Measurements from ENCODE around the gene KRT39. TPM values are rescaled to one million over a fixed set of nuclear protein-coding genes. Genes with fewer than 3 reads are reported as not detected.

The KRT39 gene
- total and polyA plus RNA-seq, 10 of the 15 experiments (the other 5 are each of a cell fraction or from before 2014, with no cell fraction given), result not detected

DNA sequence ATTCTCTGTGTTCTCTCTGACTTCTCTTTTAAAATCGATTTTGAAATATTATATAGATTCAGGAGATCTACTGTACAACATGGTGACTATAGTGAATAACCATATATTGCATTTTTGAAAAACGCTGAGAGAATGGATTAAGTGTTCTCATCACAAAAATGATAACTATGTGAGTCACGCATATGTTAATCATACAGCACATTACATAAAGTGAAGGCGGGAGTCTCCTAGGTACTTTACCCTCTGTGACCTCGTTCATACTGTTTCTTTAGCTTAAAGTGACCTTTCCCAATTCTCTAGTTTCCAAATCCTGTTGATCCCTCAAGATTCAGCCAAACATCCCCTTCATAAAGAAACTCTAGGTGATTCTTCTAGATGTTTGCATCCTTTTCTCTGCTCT is 36.1 kb upstream of the KRT39 start:
- no peaks in the 10 kb centered on the region for H4K20me1 ChIP-seq (ENCODE audit: control insufficient read depth, insufficient read depth)
- in situ Hi-C loops (cut with MboI) (no loop called here), intact Hi-C loops (cut with micrococcal nuclease; ENCODE audit: unreplicated experiment) (no loop called here)
- H3K4me1 ChIP-seq (ENCODE audit: control insufficient read depth, insufficient read depth, low read length), result no peaks in the 10 kb centered on the region
- no peak overlapping the region for H3K27ac ChIP-seq (ENCODE audit: control insufficient read depth, insufficient read depth)
- no peaks in the 10 kb centered on the region for H3K36me3 ChIP-seq (ENCODE audit: control insufficient read depth in 2 of 2, insufficient read depth in 2 of 2, low read length in 1 of 2)
- no peak for FAIRE-seq
- BruUV-seq (replicated peaks), result no TSS peak
- H2AFZ ChIP-seq (ENCODE audit: control insufficient read depth, low read depth, low read length), result no peak overlapping the region
- H3K4me3 ChIP-seq, result no peak overlapping the region
- H3K9me3 ChIP-seq (replicated peaks; ENCODE audit: control insufficient read depth, insufficient read depth, low read length), result no peaks in the 10 kb centered on the region
- no peak for ATAC-seq
- CTCF ChIA-PET, result no interaction called here
- POLR2A ChIA-PET, result no interaction called here
- H3K79me2 ChIP-seq (ENCODE audit: control insufficient read depth, insufficient read depth, low read length), result no peaks in the 10 kb centered on the region
- TF ChIP-seq ZNF24 (IDR thresholded peaks at IDR 0.05) (no peak), CREB1 (IDR thresholded peaks at IDR 0.05; ENCODE audit: low read depth) (no peak), NFXL1 (IDR thresholded peaks at IDR 0.05; ENCODE audit: borderline replicate concordance) (no peak), RELA (IDR thresholded peaks at IDR 0.05; ENCODE audit: borderline replicate concordance, partially characterized antibody) (no peak), E2F4 (IDR thresholded peaks at IDR 0.05; ENCODE audit: low read depth, low read length) (no peak), CHD1 (IDR thresholded peaks at IDR 0.05; ENCODE audit: low read depth, low read length) (no peak), IRF4 (IDR thresholded peaks at IDR 0.05; ENCODE audit: low read depth, low read length) (no peak), MTA3 (IDR thresholded peaks at IDR 0.05; ENCODE audit: borderline replicate concordance, low read length) (no peak), YBX1 (IDR thresholded peaks at IDR 0.05) (no peak), JUND (IDR thresholded peaks at IDR 0.05; ENCODE audit: low read depth, low read length) (no peak), POLR2AphosphoS2 (IDR thresholded peaks at IDR 0.05; ENCODE audit: low read depth, low read length) (no peak), CBFB (IDR thresholded peaks at IDR 0.05; ENCODE audit: low read depth) (no peak), SREBF1 (IDR thresholded peaks at IDR 0.05; ENCODE audit: low read length) (no peak), ZNF687 (IDR thresholded peaks at IDR 0.05) (no peak), REST (IDR thresholded peaks at IDR 0.05; ENCODE audit: low read depth, low read length) (no peak), BCL11A (IDR thresholded peaks at IDR 0.05; ENCODE audit: low read depth, low read length) (no peak)
- WGBS (ENCODE audit: insufficient coverage, insufficient replicate concordance, low lambda C conversion rate, missing lambda C conversion rate), result 36% methylated on average over 5 of the region's 5 CpGs
- H3K9ac ChIP-seq (ENCODE audit: control insufficient read depth, insufficient read depth, low read length), result no peak overlapping the region
- H3K27me3 ChIP-seq (replicated peaks in 1 of 2; ENCODE audit: control insufficient read depth in 2 of 2, insufficient read depth in 2 of 2, low read length in 1 of 2), result no peaks in the 10 kb centered on the region; a peak in 2 of 4 replicates
- RAD21 ChIA-PET (ENCODE audit: unreplicated experiment), result no interaction called here
- no peak for DNase-seq (ENCODE audit: low read depth, low spot score)
- SMC1A ChIA-PET (ENCODE audit: uncharacterized antibody, unreplicated experiment), result no interaction called here
- no peak overlapping the region for H3K4me2 ChIP-seq (ENCODE audit: control insufficient read depth, insufficient read depth)

Data from GM12878 (cell line).